K562 (cell line): Measurements from ENCODE around the gene SLC6A1. TPM values are rescaled to one million over a fixed set of nuclear protein-coding genes. Genes with fewer than 3 reads are reported as not detected.

Experiments used
- ATF6 ChIP-seq: sonication (generic); formaldehyde crosslinking; IDR thresholded peaks from 2 replicates; pipeline ENCODE4 v1.4.0; 2020; ENCODE audit warnings: mild to moderate bottlenecking, missing genetic modification reagents
- ATF7 ChIP-seq: fragments of 450-650 bp; IDR thresholded peaks from 2 replicates; pipeline ENCODE4 v1.7.1; 2014; ENCODE audit warnings: mild to moderate bottlenecking, moderate library complexity
- CHD2 ChIP-seq: IDR thresholded peaks from 2 replicates; pipeline ENCODE4 v1.6.1; 2011; ENCODE audit warnings: low read depth, low read length
- DPF2 ChIP-seq: fragments of 450-650 bp; IDR thresholded peaks from 2 replicates; pipeline ENCODE4 v1.6.1; 2016
- ETS2 ChIP-seq: IDR thresholded peaks from 2 replicates; pipeline ENCODE4 v1.6.1; 2016; ENCODE audit warnings: borderline replicate concordance, missing genetic modification characterization, mild to moderate bottlenecking, moderate library complexity, missing compliant biosample characterization; ENCODE audit not compliant: poor library complexity, severe bottlenecking
- IRF1 ChIP-seq: sonication (generic); formaldehyde crosslinking; IDR thresholded peaks from 2 replicates; pipeline ENCODE4 v1.8.0; 2022; ENCODE audit warnings: missing genetic modification reagents, mild to moderate bottlenecking, borderline replicate concordance
- NFRKB ChIP-seq: fragments of 450-650 bp; IDR thresholded peaks from 2 replicates; pipeline ENCODE4 v1.6.1; 2016; ENCODE audit warnings: low read depth
- RAD51 ChIP-seq: fragments of 450-650 bp; IDR thresholded peaks from 2 replicates; pipeline ENCODE4 v1.7.1; 2016; ENCODE audit warnings: low read depth, mild to moderate bottlenecking, borderline replicate concordance
- TAF9B ChIP-seq: fragments of 450-650 bp; IDR thresholded peaks from 2 replicates; pipeline ENCODE4 v1.6.1; 2018; ENCODE audit warnings: mild to moderate bottlenecking; ENCODE audit not compliant: partially characterized antibody
- TAL1 ChIP-seq: fragments of 450-650 bp; IDR thresholded peaks from 2 replicates; pipeline ENCODE4 v1.6.1; 2016; ENCODE audit warnings: mild to moderate bottlenecking
- TBL1XR1 ChIP-seq, 2 experiments: IDR thresholded peaks; 2 replicates each; pipeline ENCODE4 v1.6.1; 2012; ENCODE audit warnings: improper control_type of control experiment in 2 of 2, low read length in 2 of 2, mild to moderate bottlenecking in 1 of 2
- UBTF ChIP-seq, 2 experiments: IDR thresholded peaks; 2 replicates each; pipeline ENCODE4 v1.6.1; 2012; ENCODE audit warnings: improper control_type of control experiment in 2 of 2, low read depth in 2 of 2, low read length in 2 of 2, borderline replicate concordance in 1 of 2
- ZNF592 ChIP-seq: fragments of 450-650 bp; IDR thresholded peaks from 2 replicates; pipeline ENCODE4 v1.6.1; 2017; ENCODE audit warnings: antibody characterized with exemption, mild to moderate bottlenecking
- polyA plus RNA-seq, 8 experiments: library from polyadenylated mRNA; depleted of rRNA in 4 of 8; stranded (reverse) in 5 of 8; unstranded in 3 of 8; fragments of >200 nt; fragmentation: Nextera tagmentation in 2 of 8; fragmentation: Illumina TruSeq in 1 of 8; extraction: Ambion mirVana in 2 of 8; extraction: Trizol in 1 of 8; gene quantifications; 2 replicates each; pipeline versions ENCODE4 v1.2.1 to v1.2.3, GENCODE V29; 2011 to 2014; ENCODE audit warnings: inconsistent platforms in 1 of 8, missing spikeins in 1 of 8
- total RNA-seq, 7 experiments: library from RNA; depleted of rRNA in 6 of 7; stranded (reverse); fragments of >200 nt in 6 of 7; fragmentation: Illumina TruSeq in 2 of 7; extraction: Trizol in 2 of 7; gene quantifications; 2 replicates each; pipeline versions ENCODE4 v1.2.1 to v1.2.3, GENCODE V29; 2011 to 2021; ENCODE audit warnings: low replicate concordance in 1 of 7

SLC6A1 gene
- total and polyA plus RNA-seq, 9 of the 15 experiments (the other 6 are each of a cell fraction or from before 2014, with no cell fraction given), result not detected

- TF ChIP-seq ZNF592 (no peak), ATF7 (no peak), TAL1 (no peak), ATF6 (CRISPR knock-in tag) (no peak), IRF1 (CRISPR knock-in tag) (no peak), RAD51 (no peak), DPF2 (no peak), NFRKB (no peak), UBTF (IDR thresholded peaks at IDR 0.05; ENCODE audit: borderline replicate concordance in 1 of 2, low read depth in 2 of 2, low read length in 2 of 2) (no peak), TBL1XR1 (IDR thresholded peaks at IDR 0.05; ENCODE audit: low read length in 2 of 2) (no peak), ETS2 (tag) (no peak), TAF9B (no peak), CHD2 (no peak)
These were observed 24.1 kb upstream of the SLC6A1 start (continued) for GRCh38 chr3:10968401-10968800.
